HG03135 (cell line): ENCODE results near the gene PLEKHA7.
"Not testable (repeated sequence)": the region's sequence is repeated elsewhere in the genome, so short reads cannot be mapped to it uniquely, and the experiment has no call there.

ENCODE experiments used
- ATAC-seq: cut with Tn5 transposase; IDR thresholded peaks from one replicate; pipeline ENCODE4 v1.9.1; 2021; ENCODE audit warnings: mild to moderate bottlenecking, moderate library complexity; ENCODE audit not compliant: unreplicated experiment

PLEKHA7 gene

DNA sequence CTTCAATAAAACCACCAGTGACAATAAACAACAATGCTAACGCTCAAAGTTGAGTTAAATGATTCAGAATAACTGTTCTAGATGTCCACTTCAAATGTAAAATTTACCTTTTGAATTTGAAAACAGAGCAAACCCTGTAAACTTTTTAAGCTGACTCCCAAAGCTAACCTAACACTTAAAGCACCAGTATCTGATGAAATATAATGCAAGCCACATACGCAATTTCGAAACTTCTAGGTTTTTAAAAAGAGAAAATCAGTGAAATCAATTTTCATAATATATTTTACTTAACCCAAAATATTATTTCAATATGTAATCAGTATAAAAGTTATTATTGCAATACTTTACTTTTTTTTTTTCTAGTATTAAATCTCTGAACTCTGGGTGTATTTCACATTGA lies 71.3 kb downstream of the PLEKHA7 start:
- no peak for ATAC-seq

DNA sequence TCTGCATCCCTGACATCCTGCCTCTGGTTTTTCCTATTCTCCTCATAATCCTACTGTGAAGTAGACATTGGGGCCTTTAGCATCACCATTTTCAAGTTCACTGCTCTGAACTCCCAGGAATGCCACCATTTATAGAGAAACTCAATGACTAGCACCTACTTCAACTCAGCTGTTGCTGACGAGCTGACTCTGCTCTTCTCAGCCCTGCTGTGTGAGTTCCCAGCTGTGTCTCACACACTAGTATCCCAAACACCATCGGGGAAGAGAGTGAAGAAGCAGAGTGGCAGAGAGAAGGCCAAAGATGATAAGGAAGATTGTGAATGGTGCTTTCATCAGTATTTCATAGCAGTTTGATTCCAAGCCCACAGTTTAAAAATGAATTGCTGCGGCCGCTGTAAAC lies 71.9 kb downstream of the PLEKHA7 start:
- ATAC-seq: no peak

DNA sequence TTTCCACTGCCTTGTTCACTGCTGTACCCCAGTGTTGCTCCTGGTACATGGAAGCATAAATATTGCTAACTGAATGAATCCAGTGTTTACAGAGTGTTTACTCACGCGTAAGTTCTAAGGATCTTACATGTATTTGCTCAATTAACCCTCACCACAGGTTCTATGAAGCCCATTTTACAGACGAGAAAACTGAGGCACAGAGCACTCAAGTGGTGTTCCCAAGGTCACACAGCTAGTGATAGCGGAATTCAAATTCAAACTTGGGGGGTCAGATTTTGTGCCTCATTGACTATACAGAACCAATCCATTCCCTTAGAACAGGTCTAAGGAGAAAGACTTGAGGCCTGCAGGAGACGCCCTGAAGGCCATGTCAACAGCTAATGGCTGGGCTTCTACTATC lies 72.3 kb downstream of the PLEKHA7 start:
- no peak for ATAC-seq

DNA sequence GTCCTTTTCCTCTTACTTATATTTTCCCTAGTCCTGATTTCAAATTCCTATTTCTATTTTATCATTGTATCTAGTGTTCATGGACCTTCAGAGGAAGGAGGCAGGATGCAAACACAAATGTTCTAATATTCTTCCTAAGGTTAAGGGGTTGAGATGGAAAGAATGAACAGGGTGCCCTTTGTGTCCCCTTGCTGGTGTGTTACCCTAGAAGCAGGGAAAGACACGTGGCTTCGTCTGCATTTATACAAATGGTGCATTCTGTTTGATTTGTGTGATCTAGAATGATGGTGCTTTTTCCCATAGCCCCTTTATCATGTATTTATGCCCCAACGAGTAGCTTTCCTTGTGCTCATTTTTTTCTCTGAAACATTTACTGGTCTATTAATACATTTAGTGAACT lies 76.2 kb downstream of the PLEKHA7 start:
- ATAC-seq: no peak

DNA sequence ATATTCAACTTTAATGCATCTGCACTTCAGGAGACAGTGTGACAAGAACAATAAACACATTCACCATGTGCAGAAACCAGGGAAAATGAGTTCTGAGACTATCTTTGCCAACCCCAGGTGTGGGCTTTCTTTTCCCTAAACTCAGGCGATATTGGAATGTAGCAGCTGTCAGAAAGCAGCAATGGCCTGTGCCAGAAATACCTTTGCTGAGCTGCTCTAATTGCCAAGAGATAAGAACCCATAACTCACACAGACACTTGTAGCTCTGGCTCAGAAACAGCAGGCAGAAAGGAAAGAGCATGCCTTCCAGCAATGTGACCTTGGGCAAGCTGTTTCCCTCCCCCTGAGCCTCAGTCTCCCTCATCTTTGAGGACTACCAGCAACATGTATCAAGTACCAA lies 77.6 kb downstream of the PLEKHA7 start:
- no peak for ATAC-seq

DNA sequence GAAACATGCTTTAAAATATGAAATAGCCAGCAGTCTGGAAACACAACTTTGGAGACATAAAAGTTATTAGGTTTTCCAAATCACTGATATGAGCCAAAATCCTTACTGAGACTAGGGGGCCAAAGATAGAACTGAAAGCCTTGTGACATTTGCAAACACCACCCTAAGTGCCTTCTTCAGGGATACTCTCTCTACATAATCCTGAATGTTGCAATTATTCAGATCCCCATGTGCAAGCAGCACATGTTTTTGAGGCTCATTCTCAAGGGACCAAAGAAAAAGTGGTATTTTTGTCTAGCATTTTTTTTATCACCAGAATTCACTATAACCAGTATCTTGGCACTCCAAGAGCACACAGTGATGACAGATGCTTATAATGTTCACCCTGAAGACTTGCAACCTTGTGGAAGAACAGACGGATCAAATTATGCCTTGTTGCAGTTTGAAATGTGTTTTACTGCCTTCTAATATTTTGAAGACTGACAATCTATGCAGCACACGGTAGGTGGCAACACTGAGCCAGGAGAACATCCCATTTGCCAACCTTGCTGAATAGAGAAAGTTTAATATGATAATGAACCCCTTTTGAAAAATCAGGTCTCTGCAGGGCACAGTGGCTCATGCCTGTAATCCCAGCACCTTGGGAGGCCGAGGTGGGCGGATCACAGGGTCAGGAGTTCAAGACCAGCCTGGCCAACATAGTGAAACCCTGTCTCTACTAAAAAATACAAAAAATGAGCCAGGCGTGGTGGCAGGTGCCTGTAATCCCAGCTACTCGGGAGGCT lies 78.5 kb downstream of the PLEKHA7 start:
- no peak for ATAC-seq

DNA sequence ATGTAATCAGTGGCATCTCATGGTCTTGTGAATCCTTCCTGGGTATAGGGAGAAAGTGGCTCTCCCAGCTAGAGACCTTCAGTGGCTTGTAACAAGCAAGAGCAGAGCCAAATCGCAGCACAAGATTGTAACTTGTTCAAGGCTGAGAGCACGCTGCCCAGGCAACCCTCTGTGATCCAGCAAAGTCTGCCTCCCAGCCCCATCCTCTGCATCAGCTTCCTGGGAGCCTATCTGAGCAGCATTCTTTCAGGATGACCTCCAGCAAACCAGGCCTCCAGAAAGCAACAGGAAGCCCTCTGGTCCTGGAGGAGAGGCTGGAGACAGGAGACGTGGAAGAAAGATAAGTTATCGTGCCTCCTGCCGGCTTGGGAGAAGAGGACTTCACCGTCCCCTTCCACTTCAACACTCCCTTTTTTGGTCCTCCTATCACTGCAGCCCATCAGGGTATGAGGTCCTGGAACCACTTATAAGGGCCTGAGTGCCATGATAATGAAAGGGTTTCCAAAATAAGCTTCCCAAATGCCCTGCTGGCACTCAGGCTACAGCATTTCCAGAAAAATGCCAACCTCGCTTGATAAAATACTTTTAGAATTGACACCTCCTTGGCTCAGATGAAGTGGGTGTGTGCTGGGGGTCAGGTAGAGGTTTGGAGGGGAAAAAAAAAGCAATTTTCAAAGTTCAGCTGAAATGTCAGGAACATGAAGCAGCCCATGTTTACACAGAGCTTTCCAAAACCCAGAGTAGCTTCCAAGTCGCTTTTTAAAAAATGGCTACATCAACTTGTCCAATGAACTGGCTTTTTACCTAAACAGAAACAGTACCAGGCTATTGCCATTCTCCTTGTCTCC lies 80.2 kb downstream of the PLEKHA7 start:
- no peak for ATAC-seq

DNA sequence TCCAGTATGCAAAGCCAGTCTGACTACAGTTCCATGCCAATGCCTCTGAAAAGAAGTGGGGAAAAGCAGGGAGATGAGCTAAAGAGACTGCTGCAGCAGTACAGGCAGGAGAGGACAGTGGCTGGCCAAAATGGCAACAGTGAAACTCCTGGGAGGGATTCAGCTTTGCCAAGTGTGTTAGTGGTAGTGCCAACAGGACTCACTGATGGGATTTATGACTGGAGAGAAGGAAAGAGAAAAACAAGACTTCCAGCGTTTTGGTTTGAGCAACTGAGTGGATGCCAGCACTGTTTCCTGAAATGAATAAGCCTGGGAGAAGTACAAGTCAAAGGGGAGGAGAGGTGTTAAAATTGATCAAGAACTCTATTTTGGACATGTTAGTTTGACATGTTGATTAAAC lies 80.9 kb downstream of the PLEKHA7 start:
- ATAC-seq: no peak

DNA sequence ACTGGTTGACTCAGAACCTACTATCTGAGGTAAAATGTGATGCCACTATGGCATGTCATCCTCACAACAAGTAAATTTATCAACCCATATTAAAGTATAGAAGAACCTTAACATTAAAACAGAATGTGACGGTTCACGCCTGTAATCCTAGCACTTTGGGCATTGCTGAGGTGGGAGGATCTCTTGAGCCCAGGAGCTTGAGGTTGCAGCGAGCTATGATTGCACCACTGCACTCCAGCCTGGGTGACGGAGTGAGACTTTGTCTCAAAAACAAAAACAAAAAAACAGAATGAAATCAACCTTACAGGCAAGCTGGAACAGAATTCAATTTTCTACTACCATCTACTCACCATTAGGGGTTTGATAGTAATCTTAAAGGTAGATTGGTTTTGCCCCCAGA lies 86.2 kb downstream of the PLEKHA7 start:
- no peak for ATAC-seq

DNA sequence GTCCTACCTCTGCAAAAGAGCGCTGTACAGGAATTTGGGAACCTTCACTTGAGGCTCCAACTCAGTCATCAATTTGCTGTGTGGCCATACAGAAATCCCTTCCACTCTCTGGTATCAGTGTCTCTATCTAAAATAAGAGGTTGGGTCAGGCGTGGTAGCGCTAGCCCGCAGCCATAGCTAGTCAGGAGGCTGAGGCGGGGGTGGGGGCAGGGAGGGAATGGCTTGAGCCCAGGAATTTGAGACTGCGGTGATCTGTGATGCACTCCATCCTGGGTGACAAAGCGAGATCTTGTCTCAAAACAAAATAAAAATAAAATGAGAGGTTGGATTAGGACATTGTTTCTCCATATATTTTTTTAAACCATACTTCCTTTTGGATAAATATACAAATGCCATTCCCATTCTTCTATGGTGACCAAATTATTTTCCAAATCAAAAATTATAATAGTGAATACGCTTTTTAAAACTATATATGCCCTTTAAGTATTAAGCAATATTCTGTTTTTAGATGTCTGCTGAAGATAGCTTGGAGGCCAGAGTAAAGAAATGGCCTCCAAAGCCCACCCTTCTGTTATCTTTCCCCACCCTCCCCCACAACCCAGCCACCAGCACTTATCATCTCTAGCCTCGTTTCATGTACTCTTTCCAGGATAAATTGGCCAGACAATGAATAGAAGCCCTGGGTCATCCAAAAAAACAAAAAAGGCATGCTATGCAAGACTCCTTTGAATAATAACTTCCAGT lies 87.2 kb downstream of the PLEKHA7 start:
- no peak for ATAC-seq

DNA sequence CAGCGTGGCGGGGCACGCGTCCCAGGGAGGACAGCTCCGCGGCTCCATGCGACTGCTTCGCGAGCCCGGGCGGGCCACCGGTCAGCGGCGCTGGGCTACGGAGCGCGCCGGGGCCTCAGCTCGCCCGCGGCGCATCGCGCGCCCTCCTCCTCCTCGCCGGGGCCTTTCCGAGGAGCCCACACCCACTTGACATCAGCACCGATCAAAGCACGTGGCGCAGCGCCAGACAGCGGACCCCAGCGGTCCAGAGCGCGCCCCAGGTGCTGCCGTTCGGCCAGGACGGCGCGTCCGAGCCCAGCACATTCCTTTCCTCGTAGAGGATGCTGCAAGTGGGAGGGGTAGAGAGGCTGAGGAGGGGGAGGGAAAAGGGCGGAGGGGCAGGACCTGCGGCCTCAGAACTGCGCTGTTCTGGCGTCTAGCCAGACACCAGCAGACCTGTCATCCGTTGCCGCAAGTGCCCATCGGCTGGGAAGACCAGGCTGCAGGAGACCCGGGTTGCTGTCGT lies 88.6 kb downstream of the PLEKHA7 start:
- ATAC-seq: no peak

DNA sequence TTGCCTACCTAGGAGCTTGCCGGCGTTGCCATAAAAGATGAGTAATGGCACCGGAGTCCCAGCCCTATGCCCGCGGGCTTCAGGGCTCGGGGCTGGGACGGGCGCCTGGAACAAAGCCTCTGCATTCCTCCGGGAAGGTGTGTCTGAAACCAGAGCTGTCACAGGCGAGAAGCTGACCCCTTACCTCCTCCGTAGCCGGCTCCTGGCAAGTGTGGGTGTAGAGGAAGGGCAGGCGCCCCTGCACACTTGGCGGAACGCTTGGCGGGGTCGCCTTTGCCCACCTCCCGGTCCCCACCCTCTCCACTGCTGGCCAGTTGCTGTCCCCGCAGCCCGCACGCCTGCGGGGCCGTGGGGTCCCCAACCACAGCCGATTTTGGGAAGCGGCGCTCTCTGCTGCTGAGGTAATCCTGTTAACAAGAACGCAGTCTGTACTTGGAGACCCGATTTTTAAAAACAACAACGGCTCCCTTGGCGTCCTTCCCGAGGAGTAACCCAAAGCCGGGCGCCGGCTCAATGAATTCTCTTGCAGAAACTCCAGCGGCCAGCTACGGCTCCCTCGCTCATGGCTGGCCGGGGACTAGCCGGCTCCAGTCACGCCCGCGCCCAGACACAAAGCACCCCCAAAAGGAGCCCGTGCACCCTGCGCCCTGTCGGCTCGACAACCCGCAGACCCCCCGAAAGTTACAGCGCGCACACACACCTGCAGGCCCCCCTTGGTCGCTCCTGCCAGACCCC lies 89.2 kb downstream of the PLEKHA7 start:
- no peak for ATAC-seq

DNA sequence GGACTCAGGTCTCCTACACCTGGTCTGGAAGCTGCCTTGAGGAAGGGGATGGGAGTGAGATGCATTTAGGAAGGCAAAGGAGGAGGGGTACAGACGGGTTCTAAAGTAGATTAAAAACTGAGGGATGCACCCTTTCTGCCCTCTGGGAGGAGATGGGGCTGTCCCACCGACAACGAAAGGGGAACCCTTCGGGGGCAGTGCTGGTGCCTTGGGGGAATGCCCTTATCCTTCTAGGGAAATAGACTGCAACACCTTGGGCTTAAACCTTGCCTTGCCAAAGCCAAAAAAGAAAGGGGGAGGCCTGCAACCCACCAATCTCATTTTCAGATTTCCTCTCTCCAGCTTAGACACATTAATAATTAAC lies 89.8 kb downstream of the PLEKHA7 start:
- ATAC-seq: no peak

DNA sequence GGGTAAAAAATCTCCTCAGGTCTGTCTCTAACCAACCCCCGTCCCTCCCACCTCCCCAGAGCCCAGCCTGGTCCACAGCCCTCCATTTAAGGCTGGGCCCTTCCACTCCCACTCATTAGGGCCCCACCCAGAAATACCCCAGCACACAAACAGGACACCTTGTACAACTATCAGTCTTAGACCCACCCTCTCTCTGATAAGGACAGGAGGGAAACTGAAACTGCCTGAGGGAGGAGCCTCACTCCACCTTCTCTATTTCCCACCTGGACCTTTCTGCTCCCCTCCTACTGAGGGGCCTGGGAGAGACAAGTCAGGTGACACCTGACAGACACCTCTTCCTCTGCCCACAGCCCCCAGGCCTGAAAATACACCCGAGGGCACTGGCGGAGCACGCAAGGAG lies 90.2 kb downstream of the PLEKHA7 start:
- no peak for ATAC-seq

DNA sequence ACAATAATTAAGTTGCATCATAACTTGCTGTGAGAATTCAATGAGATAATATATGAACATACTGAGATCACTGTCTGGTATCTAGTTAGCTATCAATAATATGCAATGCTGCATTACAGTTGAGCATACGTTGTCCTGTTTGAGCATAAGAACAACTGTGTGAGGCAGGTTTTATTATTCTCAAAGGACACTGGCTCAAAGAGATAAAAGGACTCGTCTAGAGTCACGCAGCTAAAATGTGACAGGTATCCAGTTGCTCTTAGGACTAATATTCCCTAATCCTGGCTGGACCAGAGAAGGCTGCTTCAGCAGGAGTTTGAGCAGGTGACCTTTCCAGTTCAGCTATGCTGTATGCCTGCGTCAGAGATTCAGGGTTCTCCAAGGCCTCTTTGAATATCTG lies 92.5 kb downstream of the PLEKHA7 start:
- no peak for ATAC-seq

DNA sequence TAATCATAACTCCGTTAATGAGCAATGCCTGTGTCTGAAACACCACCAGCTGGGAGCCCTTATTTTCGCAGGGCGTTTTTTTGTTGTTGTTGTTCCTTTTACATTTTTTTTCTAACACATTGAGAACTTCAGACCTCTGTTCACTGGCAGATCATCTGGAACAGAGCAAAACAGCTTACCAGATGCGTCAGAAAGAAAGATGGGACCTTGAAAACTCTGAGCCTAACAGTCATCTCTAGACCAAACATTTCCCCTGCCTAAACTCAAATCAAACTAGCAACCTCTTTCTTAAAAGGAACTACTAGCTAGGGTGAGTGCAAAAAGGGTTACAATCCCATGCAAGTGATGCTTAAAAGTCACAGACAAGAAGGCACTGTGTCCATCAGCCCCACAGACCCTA lies 93.2 kb downstream of the PLEKHA7 start:
- ATAC-seq: no peak

DNA sequence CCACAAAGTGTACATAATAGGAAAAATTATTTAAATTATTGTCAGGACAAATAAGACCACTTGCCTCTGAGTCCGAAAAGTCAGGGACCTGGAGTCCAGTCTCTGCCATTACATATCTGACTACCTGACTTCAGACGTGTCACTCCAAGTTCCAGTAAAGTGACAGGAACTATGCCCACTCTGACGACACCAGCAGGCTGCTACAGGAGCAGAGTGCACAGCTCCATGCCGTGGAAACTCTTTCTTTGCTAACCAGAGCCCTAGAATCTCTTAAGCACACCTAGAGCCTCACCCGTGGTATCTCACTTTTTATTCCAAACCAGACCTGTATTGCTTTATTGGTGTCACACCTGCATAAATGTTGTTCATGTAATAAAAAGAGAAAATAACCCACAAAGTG lies 93.7 kb downstream of the PLEKHA7 start:
- ATAC-seq: no peak

DNA sequence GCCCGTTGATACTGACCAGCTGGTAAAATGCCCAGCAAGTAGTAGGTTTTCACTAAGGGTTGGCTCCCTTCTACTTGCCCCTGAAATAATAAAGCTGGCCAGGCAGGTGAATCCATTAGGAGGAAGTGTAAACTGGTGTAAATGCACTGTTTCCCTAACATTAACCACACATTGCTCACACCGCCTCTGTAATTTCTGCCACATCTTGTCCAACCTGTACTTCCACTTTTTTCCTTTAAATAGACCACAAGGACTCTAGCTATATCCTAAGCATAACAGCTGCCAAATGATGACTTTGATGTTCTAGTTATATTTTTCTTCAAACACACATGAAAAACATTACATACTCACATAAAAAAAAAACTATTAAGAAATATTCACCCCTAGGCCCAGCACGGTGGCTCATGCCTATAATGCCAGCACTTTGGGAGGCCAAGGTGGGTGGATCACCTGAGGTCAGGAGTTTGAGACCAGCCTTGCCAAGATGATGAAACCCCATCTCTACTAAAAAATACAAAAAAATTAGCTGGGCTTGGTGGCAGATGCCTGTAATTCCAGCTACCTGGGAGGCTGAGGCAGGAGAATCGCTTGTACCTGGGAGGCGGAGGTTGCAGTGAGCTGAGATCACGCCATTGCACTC lies 95.6 kb downstream of the PLEKHA7 start:
- not testable (repeated sequence) for ATAC-seq

DNA sequence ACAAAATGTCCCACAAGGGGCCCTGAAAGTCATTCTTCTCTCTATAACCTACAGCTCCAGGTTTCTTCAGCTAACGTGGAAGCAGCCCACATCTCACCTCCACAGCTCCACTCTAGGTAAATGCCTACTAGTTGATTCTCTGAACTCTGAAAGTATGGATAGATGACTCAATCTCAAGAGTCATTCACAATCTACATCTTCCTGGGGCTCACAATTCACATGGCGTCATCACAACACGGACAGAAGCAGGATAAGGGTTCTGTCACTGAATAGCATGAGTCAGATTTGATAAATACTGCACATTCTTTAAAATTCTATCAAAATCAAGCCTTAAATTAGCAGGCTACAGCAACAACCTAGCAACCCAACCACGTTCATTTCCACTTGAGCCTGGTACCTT lies 96.3 kb downstream of the PLEKHA7 start:
- no peak for ATAC-seq

DNA sequence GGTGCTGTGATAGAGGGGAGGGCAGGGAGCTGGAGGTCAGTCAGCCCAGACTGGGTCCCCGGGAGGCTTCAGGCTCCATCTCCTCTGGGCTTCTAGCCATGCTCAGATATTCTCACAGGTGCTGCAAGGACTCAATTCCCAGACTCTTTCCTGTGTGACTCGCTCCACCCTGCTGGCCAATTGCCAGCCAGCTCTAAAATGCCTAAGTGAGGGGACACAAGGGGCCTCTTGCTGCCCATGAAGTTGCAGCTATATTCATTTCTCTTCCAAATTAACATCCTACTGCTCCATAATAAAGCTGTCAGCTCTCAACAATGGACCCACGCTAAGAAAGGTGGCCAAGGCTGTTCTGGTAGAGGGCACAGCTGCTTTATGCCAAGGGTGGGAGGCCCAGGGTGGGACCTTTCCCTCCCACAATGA lies 101.5 kb downstream of the PLEKHA7 start:
- ATAC-seq: no peak
